ENCODE data around the gene SLCO6A1. TPM values are rescaled to one million over a fixed set of nuclear protein-coding genes. Genes with fewer than 3 reads are reported as not detected.

Gene SLCO6A1
- total and polyA plus RNA-seq, 2 experiments from 2014 or later = 0.34 to 3.1 TPM

DNA sequence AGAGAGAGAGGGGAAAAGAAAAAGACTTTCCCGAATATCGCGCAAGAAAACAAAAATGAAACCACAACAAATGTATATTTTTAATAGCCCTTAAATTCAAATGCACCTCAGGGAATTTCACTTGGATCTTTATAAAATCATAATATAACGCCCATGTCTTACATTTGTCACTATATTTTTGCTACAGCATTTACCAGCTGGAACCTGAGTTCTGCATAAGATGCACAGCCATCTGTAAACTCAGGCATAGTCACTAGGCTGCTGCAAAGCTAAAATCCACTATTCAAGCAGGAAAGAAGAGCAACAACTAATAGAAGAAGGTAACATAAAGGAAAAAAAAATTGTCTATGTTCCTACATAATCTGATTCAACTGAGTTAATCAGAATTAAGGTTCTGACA, 30.6 kb upstream of the SLCO6A1 start:
- Histone ChIP-seq H3K79me2 (replicated peaks; ENCODE audit: insufficient read depth) (no peaks in the 10 kb centered on the region), H2AFZ (no peak overlapping the region), H3K27me3 (ENCODE audit: insufficient read depth) (no peaks in the 10 kb centered on the region), H3K4me1 (ENCODE audit: insufficient read depth) (no peaks in the 10 kb centered on the region), H4K20me1 (replicated peaks; ENCODE audit: insufficient read depth) (no peaks in the 10 kb centered on the region), H3K4me3 (no peak overlapping the region), H3K9me2 (ENCODE audit: insufficient read depth) (no peaks in the 10 kb centered on the region), H3K36me3 (ENCODE audit: insufficient read depth) (no peaks in the 10 kb centered on the region), H3F3A (replicated peaks; ENCODE audit: low read depth) (no peaks in the 10 kb centered on the region), H3K4me2 (no peak overlapping the region), H3K27ac (ENCODE audit: low read depth) (no peak overlapping the region)
- Mint-ChIP-seq H3K4me3 (no peak overlapping the region), H3K27me3 (ENCODE audit: insufficient read depth, low read depth, poor library complexity) (no peaks in the 10 kb centered on the region), H3K4me1 (no peaks in the 10 kb centered on the region), H3K36me3 (ENCODE audit: low read depth) (no peaks in the 10 kb centered on the region), H3K27ac (0 out of 2 replicates have a peak overlapping the region, but pooled peaks have one; percentile 56), H3K9me3 (no peaks in the 10 kb centered on the region)
- DNase-seq (ENCODE audit: low spot score) (no peak), ATAC-seq (no peak)
- TF ChIP-seq NANOG (IDR thresholded peaks at IDR 0.05; ENCODE audit: borderline replicate concordance) = no peak
- TF ChIP-seq EZH2 (IDR thresholded peaks at IDR 0.05; ENCODE audit: low read depth, unreplicated experiment) = no peak

DNA sequence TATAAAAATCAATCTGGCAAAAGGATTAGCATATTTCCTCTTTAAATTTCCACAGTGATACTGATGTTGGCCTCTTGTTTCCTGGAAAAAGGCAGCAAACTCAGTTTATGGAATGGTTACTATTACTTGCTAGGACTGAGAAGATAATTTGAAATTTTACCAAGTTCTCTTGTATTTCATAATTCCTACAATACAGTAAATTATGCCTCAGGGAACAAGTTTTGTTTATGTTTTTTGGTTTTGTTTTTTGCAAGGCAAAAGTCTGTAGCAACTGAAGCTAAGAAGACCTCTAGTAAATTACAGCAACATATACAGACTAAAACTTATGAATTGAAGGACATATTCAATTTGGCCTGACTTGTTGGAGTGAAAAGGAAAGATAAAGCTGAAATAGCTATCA, 30.2 kb upstream of the SLCO6A1 start:
- H3K4me3 Mint-ChIP-seq = no peak overlapping the region
- Histone ChIP-seq H3F3A (replicated peaks; ENCODE audit: low read depth) (no peaks in the 10 kb centered on the region), H3K79me2 (replicated peaks; ENCODE audit: insufficient read depth) (no peaks in the 10 kb centered on the region), H3K9me2 (ENCODE audit: insufficient read depth) (no peaks in the 10 kb centered on the region), H3K4me2 (no peak overlapping the region), H4K20me1 (replicated peaks; ENCODE audit: insufficient read depth) (no peaks in the 10 kb centered on the region), H3K27ac (ENCODE audit: low read depth) (no peak overlapping the region), H3K36me3 (ENCODE audit: insufficient read depth) (no peaks in the 10 kb centered on the region), H3K27me3 (ENCODE audit: insufficient read depth) (no peaks in the 10 kb centered on the region), H3K4me3 (no peak overlapping the region), H3K4me1 (ENCODE audit: insufficient read depth) (no peaks in the 10 kb centered on the region), H2AFZ (no peak overlapping the region)
- no peak for DNase-seq (ENCODE audit: low spot score)
- TF ChIP-seq ZNF114 (CRISPR knock-in tag; IDR thresholded peaks at IDR 0.05) (no peak), POLR2AphosphoS5 (IDR thresholded peaks at IDR 0.05; ENCODE audit: low read depth) (no peak), NANOG (IDR thresholded peaks at IDR 0.05; ENCODE audit: borderline replicate concordance) (no peak), CREB1 (CRISPR knock-in tag; IDR thresholded peaks at IDR 0.05; ENCODE audit: low read depth) (no peak), JUNB (IDR thresholded peaks at IDR 0.05; ENCODE audit: unreplicated experiment) (no peak), EZH2 (IDR thresholded peaks at IDR 0.05; ENCODE audit: low read depth, unreplicated experiment) (no peak), EZH2phosphoT487 (IDR thresholded peaks at IDR 0.05; ENCODE audit: unreplicated experiment) (no peak), ZNF331 (CRISPR knock-in tag; IDR thresholded peaks at IDR 0.05; ENCODE audit: low read depth) (no peak), STAT1 (IDR thresholded peaks at IDR 0.05; ENCODE audit: unreplicated experiment) (no peak)
- TF ChIP-seq, protein P1, sequence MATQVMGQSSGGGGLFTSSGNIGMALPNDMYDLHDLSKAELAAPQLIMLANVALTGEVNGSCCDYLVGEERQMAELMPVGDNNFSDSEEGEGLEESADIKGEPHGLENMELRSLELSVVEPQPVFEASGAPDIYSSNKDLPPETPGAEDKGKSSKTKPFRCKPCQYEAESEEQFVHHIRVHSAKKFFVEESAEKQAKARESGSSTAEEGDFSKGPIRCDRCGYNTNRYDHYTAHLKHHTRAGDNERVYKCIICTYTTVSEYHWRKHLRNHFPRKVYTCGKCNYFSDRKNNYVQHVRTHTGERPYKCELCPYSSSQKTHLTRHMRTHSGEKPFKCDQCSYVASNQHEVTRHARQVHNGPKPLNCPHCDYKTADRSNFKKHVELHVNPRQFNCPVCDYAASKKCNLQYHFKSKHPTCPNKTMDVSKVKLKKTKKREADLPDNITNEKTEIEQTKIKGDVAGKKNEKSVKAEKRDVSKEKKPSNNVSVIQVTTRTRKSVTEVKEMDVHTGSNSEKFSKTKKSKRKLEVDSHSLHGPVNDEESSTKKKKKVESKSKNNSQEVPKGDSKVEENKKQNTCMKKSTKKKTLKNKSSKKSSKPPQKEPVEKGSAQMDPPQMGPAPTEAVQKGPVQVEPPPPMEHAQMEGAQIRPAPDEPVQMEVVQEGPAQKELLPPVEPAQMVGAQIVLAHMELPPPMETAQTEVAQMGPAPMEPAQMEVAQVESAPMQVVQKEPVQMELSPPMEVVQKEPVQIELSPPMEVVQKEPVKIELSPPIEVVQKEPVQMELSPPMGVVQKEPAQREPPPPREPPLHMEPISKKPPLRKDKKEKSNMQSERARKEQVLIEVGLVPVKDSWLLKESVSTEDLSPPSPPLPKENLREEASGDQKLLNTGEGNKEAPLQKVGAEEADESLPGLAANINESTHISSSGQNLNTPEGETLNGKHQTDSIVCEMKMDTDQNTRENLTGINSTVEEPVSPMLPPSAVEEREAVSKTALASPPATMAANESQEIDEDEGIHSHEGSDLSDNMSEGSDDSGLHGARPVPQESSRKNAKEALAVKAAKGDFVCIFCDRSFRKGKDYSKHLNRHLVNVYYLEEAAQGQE (IDR thresholded peaks at IDR 0.05; ENCODE audit: unreplicated experiment) = no peak
- TF ChIP-seq, protein P2, sequence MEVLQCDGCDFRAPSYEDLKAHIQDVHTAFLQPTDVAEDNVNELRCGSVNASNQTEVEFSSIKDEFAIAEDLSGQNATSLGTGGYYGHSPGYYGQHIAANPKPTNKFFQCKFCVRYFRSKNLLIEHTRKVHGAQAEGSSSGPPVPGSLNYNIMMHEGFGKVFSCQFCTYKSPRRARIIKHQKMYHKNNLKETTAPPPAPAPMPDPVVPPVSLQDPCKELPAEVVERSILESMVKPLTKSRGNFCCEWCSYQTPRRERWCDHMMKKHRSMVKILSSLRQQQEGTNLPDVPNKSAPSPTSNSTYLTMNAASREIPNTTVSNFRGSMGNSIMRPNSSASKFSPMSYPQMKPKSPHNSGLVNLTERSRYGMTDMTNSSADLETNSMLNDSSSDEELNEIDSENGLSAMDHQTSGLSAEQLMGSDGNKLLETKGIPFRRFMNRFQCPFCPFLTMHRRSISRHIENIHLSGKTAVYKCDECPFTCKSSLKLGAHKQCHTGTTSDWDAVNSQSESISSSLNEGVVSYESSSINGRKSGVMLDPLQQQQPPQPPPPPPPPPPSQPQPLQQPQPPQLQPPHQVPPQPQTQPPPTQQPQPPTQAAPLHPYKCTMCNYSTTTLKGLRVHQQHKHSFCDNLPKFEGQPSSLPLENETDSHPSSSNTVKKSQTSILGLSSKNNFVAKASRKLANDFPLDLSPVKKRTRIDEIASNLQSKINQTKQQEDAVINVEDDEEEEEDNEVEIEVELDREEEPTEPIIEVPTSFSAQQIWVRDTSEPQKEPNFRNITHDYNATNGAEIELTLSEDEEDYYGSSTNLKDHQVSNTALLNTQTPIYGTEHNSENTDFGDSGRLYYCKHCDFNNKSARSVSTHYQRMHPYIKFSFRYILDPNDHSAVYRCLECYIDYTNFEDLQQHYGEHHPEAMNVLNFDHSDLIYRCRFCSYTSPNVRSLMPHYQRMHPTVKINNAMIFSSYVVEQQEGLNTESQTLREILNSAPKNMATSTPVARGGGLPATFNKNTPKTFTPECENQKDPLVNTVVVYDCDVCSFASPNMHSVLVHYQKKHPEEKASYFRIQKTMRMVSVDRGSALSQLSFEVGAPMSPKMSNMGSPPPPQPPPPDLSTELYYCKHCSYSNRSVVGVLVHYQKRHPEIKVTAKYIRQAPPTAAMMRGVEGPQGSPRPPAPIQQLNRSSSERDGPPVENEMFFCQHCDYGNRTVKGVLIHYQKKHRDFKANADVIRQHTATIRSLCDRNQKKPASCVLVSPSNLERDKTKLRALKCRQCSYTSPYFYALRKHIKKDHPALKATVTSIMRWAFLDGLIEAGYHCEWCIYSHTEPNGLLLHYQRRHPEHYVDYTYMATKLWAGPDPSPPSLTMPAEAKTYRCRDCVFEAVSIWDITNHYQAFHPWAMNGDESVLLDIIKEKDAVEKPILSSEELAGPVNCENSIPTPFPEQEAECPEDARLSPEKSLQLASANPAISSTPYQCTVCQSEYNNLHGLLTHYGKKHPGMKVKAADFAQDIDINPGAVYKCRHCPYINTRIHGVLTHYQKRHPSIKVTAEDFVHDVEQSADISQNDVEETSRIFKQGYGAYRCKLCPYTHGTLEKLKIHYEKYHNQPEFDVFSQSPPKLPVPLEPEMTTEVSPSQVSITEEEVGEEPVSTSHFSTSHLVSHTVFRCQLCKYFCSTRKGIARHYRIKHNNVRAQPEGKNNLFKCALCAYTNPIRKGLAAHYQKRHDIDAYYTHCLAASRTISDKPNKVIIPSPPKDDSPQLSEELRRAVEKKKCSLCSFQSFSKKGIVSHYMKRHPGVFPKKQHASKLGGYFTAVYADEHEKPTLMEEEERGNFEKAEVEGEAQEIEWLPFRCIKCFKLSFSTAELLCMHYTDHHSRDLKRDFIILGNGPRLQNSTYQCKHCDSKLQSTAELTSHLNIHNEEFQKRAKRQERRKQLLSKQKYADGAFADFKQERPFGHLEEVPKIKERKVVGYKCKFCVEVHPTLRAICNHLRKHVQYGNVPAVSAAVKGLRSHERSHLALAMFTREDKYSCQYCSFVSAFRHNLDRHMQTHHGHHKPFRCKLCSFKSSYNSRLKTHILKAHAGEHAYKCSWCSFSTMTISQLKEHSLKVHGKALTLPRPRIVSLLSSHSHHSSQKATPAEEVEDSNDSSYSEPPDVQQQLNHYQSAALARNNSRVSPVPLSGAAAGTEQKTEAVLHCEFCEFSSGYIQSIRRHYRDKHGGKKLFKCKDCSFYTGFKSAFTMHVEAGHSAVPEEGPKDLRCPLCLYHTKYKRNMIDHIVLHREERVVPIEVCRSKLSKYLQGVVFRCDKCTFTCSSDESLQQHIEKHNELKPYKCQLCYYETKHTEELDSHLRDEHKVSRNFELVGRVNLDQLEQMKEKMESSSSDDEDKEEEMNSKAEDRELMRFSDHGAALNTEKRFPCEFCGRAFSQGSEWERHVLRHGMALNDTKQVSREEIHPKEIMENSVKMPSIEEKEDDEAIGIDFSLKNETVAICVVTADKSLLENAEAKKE (CRISPR knock-in tag; IDR thresholded peaks at IDR 0.05) = no peak
- ATAC-seq = no peak
- H3K27ac Mint-ChIP-seq = 0 out of 2 replicates have a peak overlapping the region, but pooled peaks have one; percentile 56
- no peaks in the 10 kb centered on the region for H3K9me3 Mint-ChIP-seq
- H3K36me3 Mint-ChIP-seq (ENCODE audit: low read depth) = no peaks in the 10 kb centered on the region
- no peaks in the 10 kb centered on the region for H3K27me3 Mint-ChIP-seq (ENCODE audit: insufficient read depth, low read depth, poor library complexity)
- H3K4me1 Mint-ChIP-seq = no peaks in the 10 kb centered on the region

Measured in GM23338 (cell line).